Left cardiac atrium (tissue), 4 donors: Measurements from ENCODE around the gene UPK3B. TPM values are rescaled to one million over a fixed set of nuclear protein-coding genes. Genes with fewer than 3 reads are reported as not detected.
"Not testable (repeated sequence)": the region's sequence is repeated elsewhere in the genome, so short reads cannot be mapped to it uniquely, and the experiment has no call there.

ENCODE experiments used
- ATAC-seq, 2 donors: fragments of 200-7000 bp; cut with Tn5 transposase; one replicate each; pipeline ENCODE4 v1.9.1; 2020; ENCODE audit warnings: mild to moderate bottlenecking in 2 of 2, moderate library complexity in 2 of 2
- DNase-seq: peaks from one replicate; pipeline ENCODE4 v3.0.0-alpha.2; 2020
- intact Hi-C, 2 donors: fragments of 100-400 bp; cut with DNase I; formaldehyde crosslinking; loops; one replicate each; pipeline versions ENCODE4 v1.14.1 to v1.15.1; 2022 to 2023
- total RNA-seq, 2 donors: library from RNA; stranded (reverse); fragmentation: NEBNext Ultra II Directional; extraction: Animal tissue kit (Norgen Biotek cat#: 25700); gene quantifications; one replicate each; pipeline ENCODE4 v1.2.1, GENCODE V29; 2021
- donor health status: DM: no; HTN: yes; CAD: no.
- donor health status: DM: no; HTN: yes; CAD: no; lungs with severe emphysema.
- donor health status: DM: yes; HTN: yes; CAD: no.
- donor health status: Dilated cardiomyopathy.

UPK3B gene
- total RNA-seq, 2 donors from 2014 or later = 3.7 to 33.8 TPM

DNA sequence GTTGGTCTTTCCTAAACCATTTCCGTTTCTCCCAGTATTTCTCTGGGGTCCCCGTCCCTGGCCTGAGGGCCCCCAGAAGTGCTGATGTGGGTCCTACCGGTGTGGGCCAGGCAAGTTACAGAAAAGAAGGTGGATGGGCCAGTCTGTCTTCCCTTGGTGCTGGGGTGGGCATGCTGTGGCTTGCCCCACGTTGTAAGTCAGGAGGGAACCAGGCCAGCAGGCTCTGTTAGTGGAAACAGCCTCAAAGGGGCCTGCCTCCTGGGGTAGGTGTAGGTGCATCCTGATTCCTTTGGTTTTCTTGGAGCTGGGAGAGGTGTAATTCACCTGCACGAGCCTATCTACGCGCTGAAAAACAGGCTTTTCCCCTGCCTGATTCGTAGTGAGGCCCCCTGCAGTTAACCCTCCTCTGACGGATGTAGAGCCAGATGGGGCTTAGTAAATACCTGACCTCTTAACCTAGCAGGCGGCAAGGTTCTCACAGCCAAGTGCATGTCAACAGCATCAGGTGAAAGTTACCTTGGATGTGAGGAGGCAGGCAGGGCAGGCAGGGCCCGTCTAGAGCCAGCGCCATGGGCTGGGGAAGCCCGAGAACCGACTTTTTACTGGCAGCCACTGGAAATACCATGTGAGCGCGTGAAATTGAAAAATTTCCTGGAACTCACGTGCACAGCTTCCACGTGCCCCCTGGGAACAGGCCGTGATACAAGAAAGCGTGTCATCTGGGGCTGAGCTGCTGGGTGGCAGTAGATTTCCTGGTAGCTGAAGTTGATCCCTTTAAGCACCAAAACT is 24.3 kb upstream of the UPK3B start:
- peak; percentile 68 to 71 for ATAC-seq
- DNase-seq, intact Hi-C loops: not testable (repeated sequence)

DNA sequence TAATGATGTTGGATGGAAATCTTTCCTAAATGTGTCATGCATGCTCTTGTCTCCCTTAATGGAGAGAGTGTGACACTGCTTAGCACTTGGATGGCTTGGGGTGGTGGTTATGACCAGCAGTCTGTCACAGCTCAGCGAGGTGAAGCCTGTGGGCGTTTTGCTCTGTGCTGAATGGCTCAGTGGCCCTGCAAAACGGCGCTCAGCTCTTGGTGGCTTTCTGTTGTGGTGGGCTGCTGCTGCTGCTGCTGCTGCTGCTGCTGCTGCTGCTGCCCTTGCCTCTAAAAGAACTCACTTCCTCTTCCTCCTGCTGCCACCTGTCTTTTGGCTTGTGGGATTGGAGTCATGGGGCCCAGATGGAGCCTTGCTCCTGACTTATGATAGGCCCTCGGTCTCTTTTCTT is 23.7 kb upstream of the UPK3B start:
- DNase-seq, intact Hi-C loops: not testable (repeated sequence)
- peak; percentile 32 to 34 for ATAC-seq

DNA sequence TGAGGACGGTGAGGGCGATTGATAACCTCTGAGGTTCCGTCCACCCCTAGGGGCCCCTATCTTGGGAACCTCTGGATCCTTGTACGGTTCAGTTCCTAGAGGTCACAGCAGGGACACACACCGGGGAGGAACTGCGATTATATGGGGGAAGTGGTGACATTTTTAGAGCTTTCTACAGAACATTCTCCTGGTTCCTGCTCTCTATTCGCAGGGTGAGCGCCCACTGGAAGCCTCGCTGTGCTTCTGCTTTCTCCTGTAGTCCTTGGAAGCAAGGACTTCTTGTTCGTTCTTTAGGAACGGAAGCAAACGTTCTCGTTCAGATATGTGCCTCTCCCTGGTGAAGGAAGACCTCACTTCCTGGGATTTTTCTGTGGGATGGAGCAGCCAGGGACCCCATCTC is 22.4 kb upstream of the UPK3B start:
- peak in 1 of 2 donors; percentile 6 for ATAC-seq
- DNase-seq, intact Hi-C loops: not testable (repeated sequence)

DNA sequence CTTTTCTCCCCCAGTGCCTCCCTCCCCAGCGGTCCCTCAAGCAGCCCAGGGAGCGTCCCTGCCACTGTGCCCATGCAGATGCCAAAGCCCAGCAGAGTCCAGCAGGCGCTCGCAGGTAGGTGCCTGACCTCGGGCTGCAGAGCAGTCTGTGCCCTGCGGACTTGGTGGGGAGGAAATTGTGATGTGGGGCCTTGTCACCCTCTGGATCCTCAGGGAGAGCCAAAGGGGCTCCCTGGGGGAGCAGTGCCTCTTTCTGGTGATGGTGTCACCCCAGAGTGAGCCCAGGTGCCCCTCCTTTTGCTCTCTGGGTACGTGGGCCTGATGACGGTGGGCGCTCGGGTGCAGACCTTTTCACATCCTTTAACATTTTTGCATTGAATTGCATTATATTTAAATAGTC is 18.2 kb upstream of the UPK3B start:
- DNase-seq, intact Hi-C loops, ATAC-seq: not testable (repeated sequence)

DNA sequence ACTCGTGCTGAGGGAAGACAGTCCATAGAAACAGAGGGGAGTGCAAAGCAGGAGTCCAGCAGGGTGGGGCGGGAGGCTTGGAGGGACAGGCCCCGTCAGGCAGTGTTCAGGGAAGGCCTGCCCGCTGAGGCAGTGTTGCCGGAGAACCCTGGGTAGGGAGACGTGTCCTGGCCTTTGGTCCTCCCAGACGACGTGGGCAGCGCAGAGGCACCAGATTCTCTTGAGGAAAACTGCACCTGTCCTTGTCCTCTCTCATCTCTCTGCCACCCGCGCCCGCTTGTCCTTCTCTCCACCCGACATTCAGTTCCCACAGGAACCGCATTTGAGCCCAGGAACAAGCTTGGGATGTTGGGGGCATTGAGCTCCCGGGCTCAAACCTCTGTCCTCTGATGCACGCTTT is 14.6 kb upstream of the UPK3B start:
- ATAC-seq, intact Hi-C loops, DNase-seq: not testable (repeated sequence)

DNA sequence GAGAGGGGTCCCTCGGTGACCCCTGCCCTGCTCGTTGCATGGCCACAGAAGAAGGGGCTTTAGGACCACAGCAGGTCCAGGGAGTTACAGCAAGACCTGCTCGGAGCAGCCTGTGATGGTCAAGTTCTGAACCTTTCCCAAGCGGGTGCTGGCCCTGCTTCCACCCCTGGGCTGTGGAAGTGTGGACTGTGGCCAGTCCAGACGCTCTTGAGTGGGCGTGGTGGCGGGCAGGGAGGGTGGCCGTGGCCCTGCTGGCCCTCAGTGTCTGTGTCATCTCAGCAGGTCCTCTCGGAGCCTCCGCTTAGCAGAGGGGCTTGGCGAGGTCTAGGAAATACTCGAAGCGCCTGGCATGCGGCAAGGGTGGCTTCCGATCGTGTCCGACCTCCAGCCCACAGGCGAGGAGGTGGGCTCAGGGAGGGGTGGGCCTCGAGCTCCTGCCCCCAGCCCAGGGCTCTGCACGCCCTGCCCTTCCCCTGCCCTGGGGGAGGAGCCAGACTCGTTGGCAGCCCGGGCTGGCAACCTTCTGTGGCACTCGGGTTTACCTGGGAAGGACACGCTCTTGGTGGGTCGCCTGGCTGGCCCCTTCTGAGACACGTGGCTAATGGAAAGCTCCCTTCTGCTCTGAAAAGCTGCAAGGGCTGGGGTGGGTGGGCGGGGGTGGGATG is 12.3 kb upstream of the UPK3B start:
- intact Hi-C loops, DNase-seq, ATAC-seq: not testable (repeated sequence)

DNA sequence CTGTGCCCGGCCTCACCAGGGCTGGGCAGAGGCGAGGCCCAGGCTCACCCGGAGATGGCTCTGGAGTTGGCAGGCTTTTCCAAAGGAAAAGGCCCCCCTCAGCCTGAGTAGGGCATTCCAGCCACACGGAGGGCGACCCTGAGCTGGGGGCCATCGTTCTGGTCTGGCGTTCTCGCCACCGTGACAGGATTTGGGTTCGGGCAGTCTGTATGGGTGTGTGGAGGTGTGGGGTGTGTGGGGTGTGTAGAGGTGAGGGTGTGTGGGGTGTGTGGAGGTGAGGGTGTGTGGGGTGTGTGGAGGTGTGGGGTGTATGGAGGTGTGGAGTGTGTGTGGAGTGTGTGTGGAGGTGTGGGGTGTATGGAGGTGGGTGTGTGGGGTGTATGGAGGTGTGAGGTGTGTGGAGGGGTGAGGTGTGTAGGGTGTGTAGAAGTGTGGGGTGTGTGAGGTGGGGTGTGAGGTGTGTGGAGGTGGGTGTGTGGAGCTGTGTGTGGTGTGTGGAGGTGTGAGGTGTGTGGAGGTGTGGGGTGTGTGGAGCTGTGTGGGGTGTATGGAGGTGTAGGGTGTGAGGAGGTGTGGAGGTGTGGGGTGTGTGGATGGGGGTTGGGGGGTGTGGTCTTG is 11.7 kb upstream of the UPK3B start:
- DNase-seq, intact Hi-C loops, ATAC-seq: not testable (repeated sequence)

DNA sequence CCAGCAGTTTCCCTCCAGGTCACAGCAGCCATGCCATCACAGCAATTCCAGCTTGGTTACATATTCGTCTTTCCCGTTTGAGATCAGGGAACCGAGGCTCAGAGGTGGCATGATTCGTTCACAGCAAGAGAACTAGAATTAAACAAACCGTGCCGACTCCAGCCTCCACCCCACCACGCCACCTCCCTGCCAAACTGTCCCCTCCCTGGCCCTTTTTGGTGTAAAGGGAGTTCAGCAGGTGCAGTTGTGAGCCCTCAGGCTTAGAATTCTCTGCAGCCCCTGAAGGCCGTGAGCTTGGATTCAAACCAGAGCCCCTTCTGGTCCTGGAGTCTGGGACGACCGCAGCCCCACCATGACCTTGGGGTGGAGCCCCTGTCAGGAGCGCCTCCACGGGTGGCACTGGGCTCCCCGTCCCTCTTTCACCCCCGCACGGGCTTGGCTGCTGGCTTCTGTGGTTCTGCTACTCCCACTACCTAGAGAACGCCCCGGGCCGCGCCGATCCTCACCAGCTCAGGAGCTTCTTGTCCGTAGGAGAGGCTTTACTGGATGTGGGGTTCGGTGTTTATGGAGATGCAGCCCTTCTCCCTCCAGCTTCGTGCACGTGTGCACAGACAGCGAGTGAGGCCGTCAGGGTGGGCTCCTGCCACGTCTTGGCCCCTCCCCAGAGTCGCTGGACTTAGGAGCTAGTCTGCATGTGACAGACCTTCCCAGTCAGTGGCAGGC is 11.0 kb upstream of the UPK3B start:
- ATAC-seq, DNase-seq, intact Hi-C loops: not testable (repeated sequence)

DNA sequence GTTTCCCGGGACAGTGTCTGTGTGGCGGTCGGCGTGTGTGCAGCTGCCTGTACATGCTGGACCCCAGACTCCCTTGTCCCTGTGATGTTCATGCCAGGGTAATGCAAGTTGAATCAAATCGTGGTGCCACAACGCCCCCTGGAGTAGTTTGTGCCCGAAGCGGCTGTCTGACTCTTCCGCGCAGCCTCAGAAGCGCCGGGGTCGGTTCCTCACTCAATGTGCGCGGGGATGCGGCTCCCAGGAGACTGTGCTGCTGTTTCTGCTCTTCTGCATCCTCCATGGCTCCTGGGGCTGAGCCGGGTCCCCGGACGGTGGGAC is 10.5 kb upstream of the UPK3B start:
- peak in 1 of 2 donors; percentile 29 for ATAC-seq
- intact Hi-C loops, DNase-seq: not testable (repeated sequence)

DNA sequence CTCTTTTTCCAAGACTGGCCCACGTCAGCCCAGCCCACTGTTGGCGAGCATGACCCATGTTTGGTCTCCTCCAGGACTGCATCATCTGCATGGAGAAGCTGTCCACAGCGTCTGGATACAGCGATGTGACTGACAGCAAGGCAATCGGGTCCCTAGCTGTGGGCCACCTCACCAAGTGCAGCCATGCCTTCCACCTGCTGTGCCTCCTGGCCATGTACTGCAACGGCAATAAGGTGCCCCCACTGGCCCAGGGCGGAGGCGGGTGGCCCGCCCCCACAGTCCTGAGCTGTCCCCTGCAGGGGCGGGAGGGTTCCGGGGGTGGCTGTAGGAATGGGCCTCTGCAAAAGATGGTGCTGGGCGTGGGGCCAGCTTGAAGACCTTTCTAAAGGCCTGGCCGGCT is 8.1 kb upstream of the UPK3B start:
- ATAC-seq, intact Hi-C loops, DNase-seq: not testable (repeated sequence)

DNA sequence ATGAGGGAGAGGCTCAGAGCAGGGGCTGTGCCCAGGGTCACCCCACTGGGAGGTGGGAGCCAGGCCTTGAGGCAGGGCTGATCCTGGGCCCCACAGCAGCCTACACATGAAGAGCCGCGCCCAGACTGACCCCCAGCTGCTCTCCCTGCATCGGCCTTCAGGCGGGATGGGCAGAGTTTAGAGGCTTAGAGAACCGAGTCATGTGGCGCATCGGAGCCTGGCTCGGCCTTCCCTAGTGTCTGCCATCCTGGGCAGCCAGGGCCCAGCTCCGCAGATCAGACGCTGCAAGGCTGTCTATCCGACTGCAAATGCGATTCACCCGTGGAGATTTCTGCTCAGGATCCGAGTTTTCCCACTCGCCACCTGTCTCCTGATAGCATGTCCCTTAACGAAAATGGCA is 7.5 kb upstream of the UPK3B start:
- ATAC-seq, DNase-seq, intact Hi-C loops: not testable (repeated sequence)

DNA sequence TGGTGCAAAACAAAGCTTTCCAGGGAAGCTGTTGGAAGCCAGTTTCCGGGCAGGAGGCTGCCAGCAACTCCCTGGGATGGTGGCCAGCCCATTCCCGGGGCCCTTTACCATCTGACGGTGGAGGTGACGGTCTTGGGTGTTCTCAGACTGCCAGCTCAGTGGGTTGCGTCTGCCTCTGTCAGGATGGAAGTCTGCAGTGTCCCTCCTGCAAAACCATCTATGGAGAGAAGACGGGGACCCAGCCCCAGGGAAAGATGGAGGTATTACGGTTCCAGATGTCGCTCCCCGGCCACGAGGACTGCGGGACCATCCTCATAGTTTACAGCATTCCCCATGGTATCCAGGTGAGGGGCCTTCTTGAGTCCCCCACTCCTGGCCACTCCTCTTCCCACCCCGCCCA is 7.1 kb upstream of the UPK3B start:
- intact Hi-C loops, ATAC-seq, DNase-seq: not testable (repeated sequence)

DNA sequence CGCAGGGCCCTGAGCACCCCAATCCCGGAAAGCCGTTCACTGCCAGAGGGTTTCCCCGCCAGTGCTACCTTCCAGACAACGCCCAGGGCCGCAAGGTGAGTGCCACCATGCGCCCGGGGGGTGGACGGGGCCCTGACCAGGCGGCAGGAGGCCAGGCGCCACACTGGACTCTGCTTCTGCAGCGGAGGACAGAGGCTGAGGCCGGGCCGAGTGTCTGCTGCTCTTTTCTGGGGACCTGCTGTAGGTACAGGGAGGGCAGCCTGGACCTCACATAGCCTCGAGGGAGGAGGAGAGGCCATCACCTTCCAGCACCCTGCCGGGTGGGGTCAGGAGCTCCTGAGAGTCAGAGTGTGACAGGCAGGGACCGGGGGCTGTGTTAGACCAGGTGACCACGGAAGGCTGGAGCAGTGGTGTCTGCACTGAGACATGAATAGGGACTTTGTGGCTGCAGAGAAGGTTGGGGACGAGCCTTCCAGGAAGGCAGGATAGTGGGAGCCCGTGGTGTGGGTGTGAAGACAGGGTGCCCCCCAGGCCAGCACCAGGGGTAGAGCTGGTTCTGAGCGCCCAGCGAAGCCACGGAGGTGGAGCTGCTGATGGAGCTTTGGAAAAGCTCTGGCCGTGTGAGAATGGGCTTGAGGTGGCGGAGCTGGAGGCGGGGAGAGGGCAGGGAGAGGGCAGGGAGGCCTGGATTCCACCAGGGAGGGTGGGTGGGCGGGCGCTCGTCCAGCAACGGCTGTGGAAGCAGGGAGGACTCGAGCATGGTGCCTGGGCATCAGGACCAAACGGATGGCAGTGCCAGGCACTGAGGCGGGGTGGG is 5.8 kb upstream of the UPK3B start:
- intact Hi-C loops, DNase-seq: not testable (repeated sequence)
- peak; percentile 7 to 45 for ATAC-seq

DNA sequence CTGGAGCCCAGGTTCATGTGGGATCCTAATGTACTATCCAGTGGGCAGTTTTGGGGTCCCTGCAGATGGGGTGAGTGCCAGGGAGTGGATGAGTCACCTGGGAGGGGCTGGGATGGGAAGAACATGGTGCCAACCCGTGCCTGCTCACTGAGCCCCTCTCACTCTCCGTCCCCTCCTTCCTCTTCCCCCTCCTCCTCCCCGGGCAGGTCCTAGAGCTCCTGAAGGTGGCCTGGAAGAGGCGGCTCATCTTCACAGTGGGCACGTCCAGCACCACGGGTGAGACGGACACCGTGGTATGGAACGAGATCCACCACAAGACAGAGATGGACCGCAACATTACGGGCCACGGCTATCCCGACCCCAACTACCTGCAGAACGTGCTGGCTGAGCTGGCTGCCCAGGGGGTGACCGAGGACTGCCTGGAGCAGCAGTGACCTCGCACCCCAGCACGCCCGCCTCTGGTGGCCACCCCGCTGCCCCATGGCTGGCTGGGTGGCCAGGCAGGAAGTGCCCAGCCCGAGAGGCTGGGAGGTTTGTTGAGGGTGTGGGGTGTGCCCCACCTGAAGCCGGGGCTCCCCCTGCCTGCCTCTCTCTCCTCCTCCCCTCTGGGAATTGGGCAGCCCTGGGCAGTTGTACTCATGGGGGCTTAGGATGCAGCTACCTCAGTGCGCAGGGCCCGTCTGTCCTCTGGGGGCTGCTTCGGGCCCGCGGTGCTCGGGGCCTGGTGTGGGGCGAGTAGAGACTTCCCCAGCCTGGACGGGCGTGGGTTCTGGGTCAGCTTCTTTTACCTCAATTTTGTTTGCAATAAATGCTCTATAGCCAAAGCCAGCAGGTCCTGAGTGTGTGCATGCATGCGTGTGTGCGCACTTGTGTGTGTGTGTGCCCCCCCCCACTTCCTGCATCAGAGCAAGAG is 4.9 kb upstream of the UPK3B start:
- DNase-seq = no peak
- peak; percentile 22 to 52 for ATAC-seq
- intact Hi-C loops = no loop called here

DNA sequence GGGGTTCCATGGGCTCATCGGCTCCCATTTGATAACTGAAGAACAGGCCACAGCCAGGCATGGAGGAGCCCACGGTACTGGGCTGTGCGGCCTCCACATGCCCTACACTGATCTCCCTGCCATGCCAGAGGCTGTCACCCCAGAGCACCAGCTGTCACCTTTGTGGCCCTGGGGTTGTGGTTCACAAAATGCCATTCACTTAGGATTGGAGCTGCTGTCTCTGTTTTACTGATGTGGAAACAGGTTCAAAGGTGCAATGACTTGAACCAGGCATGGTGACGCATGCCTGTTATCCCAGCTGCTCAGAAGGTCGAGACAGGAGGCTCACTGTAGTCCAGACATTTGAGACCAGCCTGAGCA is 4.3 kb upstream of the UPK3B start:
- DNase-seq = no peak
- ATAC-seq = no peak
- intact Hi-C loops = no loop called here

DNA sequence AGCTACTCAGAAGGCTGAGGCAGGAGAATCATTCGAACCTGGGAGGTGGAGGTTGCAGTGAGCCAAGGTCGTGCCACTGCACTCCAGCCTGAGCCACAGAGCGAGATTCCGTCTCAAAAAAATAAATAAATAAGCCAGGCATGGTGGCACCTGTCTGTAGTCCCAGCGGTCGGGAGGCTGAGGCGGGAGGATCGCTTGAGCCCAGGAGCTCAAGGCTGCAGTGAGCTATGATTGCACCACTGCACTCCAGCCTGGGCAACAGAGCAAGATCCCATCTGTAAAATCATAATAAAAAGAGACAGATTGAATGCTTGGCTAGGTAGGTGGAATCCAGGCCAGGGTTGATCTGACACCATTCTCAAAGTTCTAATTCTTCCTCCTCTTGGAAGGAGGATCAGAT is 3.7 kb upstream of the UPK3B start:
- DNase-seq, intact Hi-C loops: not testable (repeated sequence)

DNA sequence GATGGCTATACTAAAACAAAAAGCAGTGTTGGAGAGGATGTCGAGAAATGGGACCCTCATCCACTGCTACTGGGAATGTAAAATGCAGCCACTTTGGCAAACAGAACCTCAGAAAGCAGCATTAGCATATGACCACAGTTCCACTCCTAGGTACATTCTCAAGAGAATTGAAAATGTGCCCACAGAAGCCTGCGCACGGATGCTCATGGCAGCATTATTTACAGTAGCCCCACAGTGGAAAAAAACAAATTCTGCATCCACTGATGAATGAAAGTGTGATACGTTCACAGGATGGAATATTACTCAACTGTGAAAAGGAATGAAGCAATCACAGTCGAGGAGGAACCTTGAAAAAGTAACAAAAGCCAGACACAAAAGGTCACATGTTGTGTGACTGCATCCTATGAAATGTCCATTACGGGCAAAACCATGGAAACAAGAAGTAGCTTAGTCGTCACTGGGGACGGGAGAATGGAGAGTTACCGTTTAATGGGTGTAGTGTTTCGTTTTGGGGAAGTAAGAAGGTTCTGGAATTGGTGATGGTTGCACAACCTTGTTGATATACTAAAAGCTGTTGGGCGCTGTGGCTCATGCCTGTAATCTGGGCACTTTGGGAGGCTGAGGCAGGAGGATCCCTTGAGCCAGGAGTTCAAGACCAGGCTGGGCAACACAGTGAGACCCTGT is 2.5 kb upstream of the UPK3B start:
- no peak for ATAC-seq
- intact Hi-C loops = no loop called here
- no peak for DNase-seq

More for the DNA sequence above, 3.7 kb upstream of the UPK3B start:
- not testable (repeated sequence) for ATAC-seq
